H9 (cell line): Measurements from ENCODE around the gene TMCC2. TPM values are rescaled to one million over a fixed set of nuclear protein-coding genes. Genes with fewer than 3 reads are reported as not detected.
A peak's percentile ranks its signal among the peaks of the same experiment; 100 is the strongest.

Source experiments
- DNase-seq: peaks from one replicate; pipeline ENCODE4 v3.0.0-alpha.2; 2017
- H2AFZ ChIP-seq: one replicate; pipeline ENCODE4 v1.6.1; 2013; ENCODE audit warnings: mild to moderate bottlenecking, low read length, control low read depth, moderate library complexity
- H2AK5ac ChIP-seq: 2 replicates; pipeline ENCODE4 v1.6.1; 2013; ENCODE audit warnings: low read length, control low read depth, mixed read lengths; ENCODE audit not compliant: insufficient read length
- H2BK120ac ChIP-seq: one replicate; pipeline ENCODE4 v1.6.1; 2013; ENCODE audit warnings: low read depth, mild to moderate bottlenecking, low read length, control low read depth, inconsistent platforms; ENCODE audit not compliant: poor library complexity, severe bottlenecking
- H2BK12ac ChIP-seq: 2 replicates; pipeline ENCODE4 v1.6.1; 2013; ENCODE audit warnings: low read length, control low read depth, mixed read lengths, low read depth; ENCODE audit not compliant: insufficient read length
- H2BK15ac ChIP-seq: 2 replicates; pipeline ENCODE4 v1.6.1; 2013; ENCODE audit warnings: low read depth, low read length, control low read depth
- H2BK20ac ChIP-seq: one replicate; pipeline ENCODE4 v1.6.1; 2013; ENCODE audit warnings: low read depth, mild to moderate bottlenecking, low read length, control low read depth, inconsistent platforms; ENCODE audit not compliant: poor library complexity, severe bottlenecking
- H2BK5ac ChIP-seq: 2 replicates; pipeline ENCODE4 v1.6.1; 2013; ENCODE audit warnings: low read length, control low read depth, mixed read lengths; ENCODE audit not compliant: insufficient read length
- H3K14ac ChIP-seq: 2 replicates; pipeline ENCODE4 v1.6.1; 2013; ENCODE audit warnings: low read length, control low read depth; ENCODE audit not compliant: insufficient read depth
- H3K18ac ChIP-seq: 2 replicates; pipeline ENCODE4 v1.6.1; 2013; ENCODE audit warnings: low read depth, mild to moderate bottlenecking, mixed read lengths, low read length, control low read depth; ENCODE audit not compliant: insufficient read length
- H3K23ac ChIP-seq: 2 replicates; pipeline ENCODE4 v1.6.1; 2013; ENCODE audit warnings: low read length, control low read depth, mixed read lengths, low read depth; ENCODE audit not compliant: insufficient read length
- H3K23me2 ChIP-seq: 2 replicates; pipeline ENCODE4 v1.6.1; 2013; ENCODE audit warnings: low read depth, mild to moderate bottlenecking, mixed read lengths, low read length, control low read depth; ENCODE audit not compliant: insufficient read length, poor library complexity, severe bottlenecking
- H3K27ac ChIP-seq: 2 replicates; pipeline ENCODE4 v1.5.1; 2013; ENCODE audit warnings: low read length, control low read depth, mixed read lengths, low read depth; ENCODE audit not compliant: insufficient read length
- H3K27me3 ChIP-seq: 2 replicates; pipeline ENCODE4 v1.6.1; 2013; ENCODE audit warnings: low read length, control low read depth, inconsistent platforms; ENCODE audit not compliant: insufficient read depth
- H3K4ac ChIP-seq: 2 replicates; pipeline ENCODE4 v1.6.1; 2013; ENCODE audit warnings: low read depth, mild to moderate bottlenecking, control low read depth, inconsistent platforms, low read length, moderate library complexity
- H3K4me1 ChIP-seq: 2 replicates; pipeline ENCODE4 v1.6.1; 2013; ENCODE audit warnings: low read length, control low read depth, inconsistent platforms; ENCODE audit not compliant: insufficient read depth
- H3K4me2 ChIP-seq: 2 replicates; pipeline ENCODE4 v1.6.1; 2013; ENCODE audit warnings: low read length, control low read depth, mixed read lengths; ENCODE audit not compliant: insufficient read length, insufficient read depth
- H3K56ac ChIP-seq: 2 replicates; pipeline ENCODE4 v1.6.1; 2013; ENCODE audit warnings: low read depth, mild to moderate bottlenecking, mixed read lengths, low read length, control low read depth; ENCODE audit not compliant: insufficient read length
- H3K79me1 ChIP-seq: 2 replicates; pipeline ENCODE4 v1.6.1; 2013; ENCODE audit warnings: low read depth, mild to moderate bottlenecking, moderate library complexity, low read length, control low read depth, inconsistent platforms; ENCODE audit not compliant: insufficient read depth, poor library complexity, severe bottlenecking
- H3K79me2 ChIP-seq: 2 replicates; pipeline ENCODE4 v1.6.1; 2013; ENCODE audit warnings: low read length, control low read depth, inconsistent platforms; ENCODE audit not compliant: insufficient read depth
- H3K9ac ChIP-seq: 2 replicates; pipeline ENCODE4 v1.6.1; 2013; ENCODE audit warnings: low read length, control low read depth, mixed read lengths; ENCODE audit not compliant: insufficient read length; ENCODE audit errors: extremely low read depth
- H3K9me3 ChIP-seq: one replicate; pipeline ENCODE4 v1.6.1; 2013; ENCODE audit warnings: low read depth, low read length, inconsistent platforms; ENCODE audit not compliant: control insufficient read depth
- H3T11ph ChIP-seq: one replicate; pipeline ENCODE4 v1.6.1; 2013; ENCODE audit warnings: mild to moderate bottlenecking, low read length, control low read depth, inconsistent platforms
- H4K20me1 ChIP-seq: one replicate; pipeline ENCODE4 v1.6.1; 2013; ENCODE audit not compliant: control insufficient read depth, insufficient read length, insufficient read depth
- H4K5ac ChIP-seq: 2 replicates; pipeline ENCODE4 v1.6.1; 2013; ENCODE audit warnings: low read depth, mild to moderate bottlenecking, mixed read lengths, low read length, control low read depth; ENCODE audit not compliant: insufficient read length
- H4K8ac ChIP-seq: replicated peaks from 2 replicates; pipeline ENCODE4 v1.6.1; 2013; ENCODE audit warnings: low read length, control low read depth, mixed read lengths, low read depth; ENCODE audit not compliant: insufficient read length
- H4K91ac ChIP-seq: 2 replicates; pipeline ENCODE4 v1.6.1; 2013; ENCODE audit warnings: low read depth, mild to moderate bottlenecking, moderate library complexity, mixed read lengths, low read length, control low read depth; ENCODE audit not compliant: insufficient read length
- H3K27ac Mint-ChIP-seq, 3 experiments: 2 replicates in 2 of 3; 3 replicates in 1 of 3; pipeline ENCODE4 v1.8.0; 2020 to 2021; ENCODE audit warnings: mixed read lengths in 3 of 3, mild to moderate bottlenecking in 1 of 3, moderate library complexity in 1 of 3
- H3K27me3 Mint-ChIP-seq: 2 replicates; pipeline ENCODE4 v1.8.0; 2021; ENCODE audit warnings: low read depth, mild to moderate bottlenecking, moderate library complexity, mixed read lengths
- H3K36me3 Mint-ChIP-seq, 3 experiments: 2 replicates in 2 of 3; 3 replicates in 1 of 3; pipeline ENCODE4 v1.8.0; 2020 to 2021; ENCODE audit warnings: low read depth in 3 of 3, mixed read lengths in 3 of 3; ENCODE audit not compliant: insufficient read depth in 1 of 3
- H3K4me1 Mint-ChIP-seq, 2 experiments: 2 replicates each; pipeline ENCODE4 v1.8.0; 2020; ENCODE audit warnings: mixed read lengths in 2 of 2
- H3K4me3 Mint-ChIP-seq, 2 experiments: 2 replicates in 1 of 2; 3 replicates in 1 of 2; pipeline ENCODE4 v1.8.0; 2020 to 2021; ENCODE audit warnings: mild to moderate bottlenecking in 2 of 2, mixed read lengths in 2 of 2, moderate library complexity in 1 of 2
- H3K9me3 Mint-ChIP-seq, 2 experiments: 2 replicates in 1 of 2; 3 replicates in 1 of 2; pipeline ENCODE4 v1.8.0; 2020; ENCODE audit warnings: mild to moderate bottlenecking in 2 of 2, mixed read lengths in 2 of 2, moderate library complexity in 1 of 2
- CTCF ChIP-seq: fragments of 200-600 bp; sonication (generic); conservative IDR thresholded peaks from 3 replicates; pipeline ENCODE4 v1.8.0; 2021; ENCODE audit warnings: antibody characterized with exemption, mild to moderate bottlenecking
- WGBS: extraction: QIAGEN DNeasy Blood & Tissue Kit; methylation state at CpG from one replicate; pipeline ENCODE4 v1.1.7; 2013; ENCODE audit warnings: missing lambda C conversion rate, low lambda C conversion rate, mixed read lengths; ENCODE audit not compliant: insufficient read length; ENCODE audit errors: extremely low coverage; 5-methylcytosine and 5-hydroxymethylcytosine counted together
- total RNA-seq: library from RNA; stranded (reverse); gene quantifications from 2 replicates; pipeline ENCODE4 v1.2.1, GENCODE V29; 2021

TMCC2 gene
- total RNA-seq, 1 experiment from 2014 or later, result 11.7 TPM

GRCh38 chr1:205210756-205211168 is 17.0 kb upstream of the TMCC2 start:
- H3K4me2 ChIP-seq, result peak overlapping the region; percentile 98
- no CpG with 5 or more reads among the region's 31 CpGs for WGBS

More at GRCh38 chr1:205210756-205211168, 17.0 kb upstream of the TMCC2 start:
- peak overlapping the region; percentile 92 to 98 for H3K4me3 Mint-ChIP-seq
- H4K5ac ChIP-seq, result no peak overlapping the region
- H3K4ac ChIP-seq, result no peak overlapping the region
- no peaks in the 10 kb centered on the region for H3K36me3 Mint-ChIP-seq
- H4K8ac ChIP-seq, result no peak overlapping the region
- H2AK5ac ChIP-seq, result no peak overlapping the region
- H4K20me1 ChIP-seq, result no peaks in the 10 kb centered on the region
- DNase-seq, result no peak
- H3K4me1 Mint-ChIP-seq, result peaks cover 19 to 23% of the 10 kb centered on the region in 2 experiments
- no peaks in the 10 kb centered on the region; a peak in 1 of 5 replicates for H3K9me3 Mint-ChIP-seq
- no peak overlapping the region for H2BK15ac ChIP-seq
- peak overlapping the region; percentile 67 for H2AFZ ChIP-seq
- peak overlapping the region; percentile 70 to 97 (median 78); a peak in 6 of 7 replicates for H3K27ac Mint-ChIP-seq
- H3K79me2 ChIP-seq, result no peaks in the 10 kb centered on the region; the same call in 1 of the 2 replicates
- H3K14ac ChIP-seq, result peak overlapping the region; percentile 66; the same call in 1 of the 2 replicates
- peaks cover 3% of the 10 kb centered on the region for H3K27me3 Mint-ChIP-seq
- no peaks in the 10 kb centered on the region for H3K9me3 ChIP-seq
- no peak overlapping the region for H2BK12ac ChIP-seq
- H2BK5ac ChIP-seq, result no peak overlapping the region
- no peak overlapping the region for H3K18ac ChIP-seq
- H3K9ac ChIP-seq, result peak overlapping the region; percentile 47
- no peak overlapping the region for H4K91ac ChIP-seq
- H3K27me3 ChIP-seq, result no peaks in the 10 kb centered on the region
- no peak overlapping the region for H3T11ph ChIP-seq
- TF ChIP-seq CTCF, result no peak
- H3K23ac ChIP-seq, result no peak overlapping the region
- H2BK20ac ChIP-seq, result no peak overlapping the region
- H3K79me1 ChIP-seq, result no peaks in the 10 kb centered on the region
- no peak overlapping the region for H2BK120ac ChIP-seq
- H3K4me1 ChIP-seq, result no peaks in the 10 kb centered on the region
- peaks cover 13% of the 10 kb centered on the region for H3K23me2 ChIP-seq
- H3K56ac ChIP-seq, result no peak overlapping the region
- no peak overlapping the region for H3K27ac ChIP-seq
